GM12878 (cell line): ENCODE measurements around the gene KCNC2. TPM values are rescaled to one million over a fixed set of nuclear protein-coding genes. Genes with fewer than 3 reads are reported as not detected.

Experiments used
- ATAC-seq: fragments of 200-7000 bp; cut with Tn5 transposase; 3 replicates; pipeline ENCODE4 v1.9.1; 2020; ENCODE audit warnings: mild to moderate bottlenecking, moderate library complexity
- BruUV-seq: library from RNA; stranded (reverse); fragments of 400-500 nt; replicated peaks from 2 replicates; lab custom pipeline; 2021; lab: Mats Ljungman, UMichigan
- CTCF ChIA-PET: fragments of 300-600 bp; sonication (Branson Sonifier 250); formaldehyde crosslinking; extraction: SDS; loops from one replicate; lab custom pipeline; 2021; ENCODE audit warnings: inconsistent platforms; lab: Yijun Ruan, JAX
- POLR2A ChIA-PET: fragments of 350-600 bp; formaldehyde crosslinking; extraction: SDS; loops from one replicate; lab custom pipeline; 2021; ENCODE audit warnings: inconsistent platforms; lab: Charles Lee
- RAD21 ChIA-PET: fragments of 300-600 bp; sonication (Branson Sonifier 250); formaldehyde crosslinking; loops from one replicate; lab custom pipeline; 2023; ENCODE audit warnings: antibody characterized with exemption; ENCODE audit not compliant: unreplicated experiment; lab: Charles Lee
- SMC1A ChIA-PET: fragments of 300-600 bp; sonication (Branson Sonifier 250); formaldehyde crosslinking; loops from one replicate; lab custom pipeline; 2023; ENCODE audit not compliant: unreplicated experiment, uncharacterized antibody; lab: Charles Lee
- DNase-seq: peaks from one replicate; pipeline ENCODE4 v3.0.0-alpha.2; 2011; ENCODE audit warnings: low read depth, low spot score
- FAIRE-seq: peaks from 3 replicates; lab custom pipeline; 2011; peaks lifted over from hg19 to GRCh38; lab: Jason Lieb, UNC
- H2AFZ ChIP-seq: 2 replicates; pipeline ENCODE4 v1.6.0; 2011; ENCODE audit warnings: low read depth, low read length, control low read depth; ENCODE audit not compliant: control insufficient read depth
- H3K27ac ChIP-seq: 2 replicates; pipeline ENCODE4 v1.5.1; 2011; ENCODE audit warnings: control low read depth; ENCODE audit not compliant: control insufficient read depth, insufficient read depth
- H3K27me3 ChIP-seq, 2 experiments: replicated peaks in 1 of 2; 2 replicates each; pipeline versions ENCODE4 v1.6.0 to v1.6.1; 2011; ENCODE audit warnings: low read length in 1 of 2; ENCODE audit not compliant: control insufficient read depth in 2 of 2, insufficient read depth in 2 of 2
- H3K36me3 ChIP-seq, 2 experiments: 2 replicates each; pipeline ENCODE4 v1.5.1; 2011; ENCODE audit warnings: low read length in 1 of 2; ENCODE audit not compliant: control insufficient read depth in 2 of 2, insufficient read depth in 2 of 2
- H3K4me1 ChIP-seq: 2 replicates; pipeline ENCODE4 v1.6.1; 2011; ENCODE audit warnings: mild to moderate bottlenecking, low read length, moderate library complexity, mixed read lengths; ENCODE audit not compliant: control insufficient read depth, insufficient read depth
- H3K4me2 ChIP-seq: 2 replicates; pipeline ENCODE4 v1.6.0; 2011; ENCODE audit warnings: control low read depth; ENCODE audit not compliant: control insufficient read depth, insufficient read depth
- H3K4me3 ChIP-seq: fragments of 200-600 bp; sonication (generic); 2 replicates; pipeline ENCODE4 v1.5.1; 2016
- H3K79me2 ChIP-seq: 2 replicates; pipeline ENCODE4 v1.6.0; 2011; ENCODE audit warnings: low read length; ENCODE audit not compliant: control insufficient read depth, insufficient read depth
- H3K9ac ChIP-seq: 2 replicates; pipeline ENCODE4 v1.8.0; 2011; ENCODE audit warnings: low read length, control low read depth, mixed read lengths; ENCODE audit not compliant: control insufficient read depth, insufficient read depth
- H3K9me3 ChIP-seq: replicated peaks from 3 replicates; pipeline ENCODE4 v1.5.1; 2011; ENCODE audit warnings: mild to moderate bottlenecking, low read length; ENCODE audit not compliant: control insufficient read depth, insufficient read depth
- H4K20me1 ChIP-seq: 2 replicates; pipeline ENCODE4 v1.6.0; 2011; ENCODE audit not compliant: control insufficient read depth, insufficient read depth
- CEBPB ChIP-seq, 2 experiments: fragments of 150-350 bp in 1 of 2; IDR thresholded peaks; 2 replicates each; pipeline ENCODE4 v1.6.1; 2012 to 2014; ENCODE audit warnings: low read depth in 2 of 2, low read length in 2 of 2, borderline replicate concordance in 1 of 2, inconsistent platforms in 1 of 2
- CREB1 ChIP-seq: IDR thresholded peaks from 2 replicates; pipeline ENCODE4 v1.6.1; 2012; ENCODE audit warnings: low read depth, mild to moderate bottlenecking, inconsistent platforms
- DPF2 ChIP-seq: fragments of 450-650 bp; IDR thresholded peaks from 2 replicates; pipeline ENCODE4 v1.6.1; 2017; ENCODE audit warnings: mild to moderate bottlenecking
- E4F1 ChIP-seq: fragments of 450-650 bp; IDR thresholded peaks from 2 replicates; pipeline ENCODE4 v1.6.1; 2018; ENCODE audit warnings: borderline replicate concordance, mild to moderate bottlenecking; ENCODE audit not compliant: partially characterized antibody
- EZH2 ChIP-seq: IDR thresholded peaks from 2 replicates; pipeline ENCODE4 v1.6.1; 2012; ENCODE audit warnings: low read depth, mild to moderate bottlenecking, control low read depth, inconsistent platforms, low read length, borderline replicate concordance; ENCODE audit not compliant: control insufficient read depth
- HDGF ChIP-seq: fragments of 450-650 bp; IDR thresholded peaks from 2 replicates; pipeline ENCODE4 v1.6.1; 2016; ENCODE audit warnings: antibody characterized with exemption
- MXI1 ChIP-seq: fragments of 150-350 bp; IDR thresholded peaks from 2 replicates; pipeline ENCODE4 v1.6.1; 2011; ENCODE audit warnings: low read depth, mild to moderate bottlenecking, inconsistent platforms, low read length, improper control_type of control experiment
- NR2F1 ChIP-seq: fragments of 450-650 bp; conservative IDR thresholded peaks from 2 replicates; pipeline ENCODE4 v1.6.1; 2017; ENCODE audit warnings: mild to moderate bottlenecking
- POLR2A ChIP-seq: IDR thresholded peaks from 2 replicates; pipeline ENCODE4 v1.6.1; 2011; ENCODE audit warnings: low read depth, mild to moderate bottlenecking, low read length
- RAD21 ChIP-seq: IDR thresholded peaks from 2 replicates; pipeline ENCODE4 v1.6.1; 2011; ENCODE audit warnings: mild to moderate bottlenecking, low read depth, low read length, moderate library complexity; ENCODE audit not compliant: insufficient read depth
- RUNX3 ChIP-seq: IDR thresholded peaks from 2 replicates; pipeline ENCODE4 v1.6.1; 2012; ENCODE audit warnings: low read length, inconsistent platforms
- TARDBP ChIP-seq: IDR thresholded peaks from 2 replicates; pipeline ENCODE4 v1.6.1; 2016; ENCODE audit warnings: borderline replicate concordance
- TCF3 ChIP-seq: IDR thresholded peaks from 2 replicates; pipeline ENCODE4 v1.6.1; 2012; ENCODE audit warnings: low read depth, mild to moderate bottlenecking, low read length, borderline replicate concordance; ENCODE audit not compliant: insufficient read depth
- ZBED1 ChIP-seq: IDR thresholded peaks from 2 replicates; pipeline ENCODE4 v1.6.1; 2016; ENCODE audit warnings: borderline replicate concordance
- ZNF622 ChIP-seq: fragments of 450-650 bp; IDR thresholded peaks from 2 replicates; pipeline ENCODE4 v1.6.1; 2017; ENCODE audit warnings: mild to moderate bottlenecking, inconsistent platforms
- WGBS: methylation state at CpG from one replicate; pipeline ENCODE4 v1.1.6; 2016; ENCODE audit warnings: low lambda C conversion rate; ENCODE audit not compliant: insufficient replicate concordance, insufficient coverage; ENCODE audit errors: missing lambda C conversion rate; 5-methylcytosine and 5-hydroxymethylcytosine counted together
- in situ Hi-C: fragments of 300-500 bp; cut with MboI; formaldehyde crosslinking; loops from 9 replicates; pipeline ENCODE4 v1.14.3; 2018; ENCODE audit warnings: mixed read lengths
- intact Hi-C: fragments of 100-400 bp; cut with micrococcal nuclease; formaldehyde crosslinking; loops from one replicate; pipeline ENCODE4 v1.14.2; 2022; ENCODE audit not compliant: unreplicated experiment
- polyA plus RNA-seq, 11 experiments: library from polyadenylated mRNA; depleted of rRNA in 4 of 11; unstranded in 6 of 11; stranded (reverse) in 5 of 11; fragments of >200 nt; fragmentation: Nextera tagmentation in 4 of 11; fragmentation: Illumina TruSeq in 1 of 11; extraction: Ambion mirVana in 4 of 11; extraction: Trizol in 1 of 11; gene quantifications; 1 replicate in 1 of 11; 2 replicates in 10 of 11; pipeline versions ENCODE4 v1.2.1 to v1.2.3, GENCODE V29; 2011 to 2016; ENCODE audit warnings: inconsistent platforms in 2 of 11, missing spikeins in 2 of 11, low read depth in 1 of 11
- total RNA-seq, 4 experiments: library from RNA; depleted of rRNA in 3 of 4; stranded (reverse); fragments of >200 nt in 3 of 4; fragmentation: Illumina TruSeq in 1 of 4; extraction: Trizol in 1 of 4; gene quantifications; 2 replicates each; pipeline versions ENCODE4 v1.2.1 to v1.2.3, GENCODE V29; 2013 to 2021
- TF ChIP-seq, protein P1 (sequence below): fragments of 450-650 bp; IDR thresholded peaks from 2 replicates; pipeline ENCODE4 v1.6.1; 2018; ENCODE audit warnings: mild to moderate bottlenecking, low read depth, moderate library complexity; ENCODE audit not compliant: partially characterized antibody

The KCNC2 gene
- total and polyA plus RNA-seq, 10 of the 15 experiments (the other 5 are each of a cell fraction or from before 2014, with no cell fraction given), result 0.03 to 2.3 (median 0.08) TPM; not detected in 7

DNA sequence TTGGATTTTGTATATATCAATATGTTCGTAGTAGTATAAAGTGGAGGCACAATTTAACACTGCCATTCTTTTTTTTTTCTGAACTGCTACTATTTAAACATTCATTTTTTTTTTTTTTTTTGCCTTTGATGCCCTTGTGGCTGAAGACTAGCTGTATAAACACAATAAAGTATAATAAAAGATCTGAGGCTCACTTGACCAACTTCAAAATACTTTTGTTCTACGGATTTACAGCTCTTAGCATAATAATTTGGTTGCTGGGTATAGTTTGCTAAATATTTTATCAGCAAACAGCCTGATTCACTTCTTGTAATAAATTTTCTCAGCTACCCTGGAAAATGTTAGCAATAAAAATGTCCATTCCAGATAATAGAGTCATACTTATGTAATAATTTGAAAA lies 128.3 kb downstream of the KCNC2 start:
- Histone ChIP-seq H3K4me1 (no peaks in the 10 kb centered on the region), H3K9me3 (no peaks in the 10 kb centered on the region), H3K4me2 (no peak overlapping the region), H3K9ac (no peak overlapping the region), H2AFZ (no peak overlapping the region), H3K27me3 (no peaks in the 10 kb centered on the region), H3K36me3 (no peaks in the 10 kb centered on the region), H4K20me1 (no peaks in the 10 kb centered on the region), H3K27ac (no peak overlapping the region), H3K79me2 (no peaks in the 10 kb centered on the region), H3K4me3 (no peak overlapping the region)
- no TSS peak for BruUV-seq
- in situ Hi-C loops (no loop called here), intact Hi-C loops (no loop called here)
- no peak for DNase-seq
- ATAC-seq, result no peak
- TF ChIP-seq EZH2 (no peak), POLR2A (no peak), ZNF622 (no peak), NR2F1 (no peak), RUNX3 (no peak), DPF2 (no peak), MXI1 (no peak)
- WGBS, result 7% methylated on average over 2 of the region's 2 CpGs
- ChIA-PET POLR2A (no interaction called here), SMC1A (interaction anchor here (0.7 kb wide), 2 partner anchors 9 to 388 kb away, joined by 3 read pairs; no protein-coding TSS in a partner anchor), RAD21 (no interaction called here), CTCF (no interaction called here)
- no peak for FAIRE-seq

- no peaks in the 10 kb centered on the region for H3K27me3 ChIP-seq
- no TSS peak for BruUV-seq
- WGBS, result 12% methylated on average over 4 of the region's 4 CpGs
- H3K4me2 ChIP-seq, result no peak overlapping the region
- ChIA-PET SMC1A (no interaction called here), RAD21 (no interaction called here), CTCF (no interaction called here), POLR2A (no interaction called here)
- H2AFZ ChIP-seq, result no peak overlapping the region
- ATAC-seq (no peak), FAIRE-seq (no peak), DNase-seq (no peak)
- in situ Hi-C loops (no loop called here), intact Hi-C loops (no loop called here)
- H3K36me3 ChIP-seq, result no peaks in the 10 kb centered on the region
- H4K20me1 ChIP-seq, result no peaks in the 10 kb centered on the region
- H3K4me1 ChIP-seq, result no peaks in the 10 kb centered on the region
- H3K27ac ChIP-seq, result no peak overlapping the region
- no peaks in the 10 kb centered on the region for H3K9me3 ChIP-seq
- H3K79me2 ChIP-seq, result no peaks in the 10 kb centered on the region
- H3K9ac ChIP-seq, result no peak overlapping the region
- H3K4me3 ChIP-seq, result no peak overlapping the region
- TF ChIP-seq TARDBP, result no peak
- TF ChIP-seq HDGF, result no peak
- no peak for TF ChIP-seq RAD21
- no peak for TF ChIP-seq NR2F1
- no peak for TF ChIP-seq E4F1
- TF ChIP-seq CEBPB (IDR thresholded peaks at IDR 0.05; ENCODE audit: borderline replicate concordance in 1 of 2, low read depth in 2 of 2, low read length in 2 of 2), result no peak
- no peak for TF ChIP-seq ZBED1
- TF ChIP-seq, protein P1, sequence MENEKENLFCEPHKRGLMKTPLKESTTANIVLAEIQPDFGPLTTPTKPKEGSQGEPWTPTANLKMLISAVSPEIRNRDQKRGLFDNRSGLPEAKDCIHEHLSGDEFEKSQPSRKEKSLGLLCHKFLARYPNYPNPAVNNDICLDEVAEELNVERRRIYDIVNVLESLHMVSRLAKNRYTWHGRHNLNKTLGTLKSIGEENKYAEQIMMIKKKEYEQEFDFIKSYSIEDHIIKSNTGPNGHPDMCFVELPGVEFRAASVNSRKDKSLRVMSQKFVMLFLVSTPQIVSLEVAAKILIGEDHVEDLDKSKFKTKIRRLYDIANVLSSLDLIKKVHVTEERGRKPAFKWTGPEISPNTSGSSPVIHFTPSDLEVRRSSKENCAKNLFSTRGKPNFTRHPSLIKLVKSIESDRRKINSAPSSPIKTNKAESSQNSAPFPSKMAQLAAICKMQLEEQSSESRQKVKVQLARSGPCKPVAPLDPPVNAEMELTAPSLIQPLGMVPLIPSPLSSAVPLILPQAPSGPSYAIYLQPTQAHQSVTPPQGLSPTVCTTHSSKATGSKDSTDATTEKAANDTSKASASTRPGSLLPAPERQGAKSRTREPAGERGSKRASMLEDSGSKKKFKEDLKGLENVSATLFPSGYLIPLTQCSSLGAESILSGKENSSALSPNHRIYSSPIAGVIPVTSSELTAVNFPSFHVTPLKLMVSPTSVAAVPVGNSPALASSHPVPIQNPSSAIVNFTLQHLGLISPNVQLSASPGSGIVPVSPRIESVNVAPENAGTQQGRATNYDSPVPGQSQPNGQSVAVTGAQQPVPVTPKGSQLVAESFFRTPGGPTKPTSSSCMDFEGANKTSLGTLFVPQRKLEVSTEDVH, result no peak
- no peak for TF ChIP-seq TCF3
- no peak for TF ChIP-seq CREB1
Observed at GRCh38 chr12:75080582-75080981, 129.1 kb downstream of the KCNC2 start.
